ENCODE data around the gene CLDN9.

CLDN9 gene

GRCh38 chr16:2992383-2993081, 20.2 kb upstream of the CLDN9 start:
- no peak for DNase-seq (ENCODE audit: low read depth in 2 of 2)

- no peak for DNase-seq (ENCODE audit: low read depth in 2 of 2)
These were observed 16.4 kb upstream of the CLDN9 start for GRCh38 chr16:2996298-2996697.

- DNase-seq (ENCODE audit: low read depth in 2 of 2), result no peak
These were observed 12.8 kb upstream of the CLDN9 start for GRCh38 chr16:2999929-3000328.

- DNase-seq (ENCODE audit: low read depth in 2 of 2), result no peak
These were observed 12.2 kb upstream of the CLDN9 start for GRCh38 chr16:3000540-3000939.

- DNase-seq (ENCODE audit: low read depth in 2 of 2), result no peak
These were observed 11.4 kb upstream of the CLDN9 start for GRCh38 chr16:3001316-3001715.

GRCh38 chr16:3003582-3004270, 9.0 kb upstream of the CLDN9 start:
- peak; percentile 92 to 93 for DNase-seq (ENCODE audit: low read depth in 2 of 2)

- DNase-seq (ENCODE audit: low read depth in 2 of 2), result no peak
These were observed 8.4 kb upstream of the CLDN9 start for GRCh38 chr16:3004319-3004718.

- DNase-seq (ENCODE audit: low read depth in 2 of 2), result no peak
These were observed 7.9 kb upstream of the CLDN9 start for GRCh38 chr16:3004781-3005284.

- DNase-seq (ENCODE audit: low read depth in 2 of 2), result no peak
These were observed 5.4 kb upstream of the CLDN9 start for GRCh38 chr16:3007059-3007956.

GRCh38 chr16:3007957-3008689, 4.6 kb upstream of the CLDN9 start:
- no peak for DNase-seq (ENCODE audit: low read depth in 2 of 2)

- no peak for DNase-seq (ENCODE audit: low read depth in 2 of 2)
These were observed 4.1 kb upstream of the CLDN9 start for GRCh38 chr16:3008690-3009037.

GRCh38 chr16:3009568-3010390, 2.9 kb upstream of the CLDN9 start:
- DNase-seq (ENCODE audit: low read depth in 2 of 2), result no peak

- DNase-seq (ENCODE audit: low read depth in 2 of 2), result no peak
These were observed 2.2 kb upstream of the CLDN9 start for GRCh38 chr16:3010510-3010909.

- DNase-seq (ENCODE audit: low read depth in 2 of 2), result no peak
These were observed 477 bp upstream of the CLDN9 start for GRCh38 chr16:3012246-3012645.

GRCh38 chr16:3013491-3013951, 798 bp downstream of the CLDN9 start:
- no peak for DNase-seq (ENCODE audit: low read depth in 2 of 2)

- no peak for DNase-seq (ENCODE audit: low read depth in 2 of 2)
These were observed 1.4 kb downstream of the CLDN9 start for GRCh38 chr16:3013998-3014690.

- DNase-seq (ENCODE audit: low read depth in 2 of 2), result no peak
These were observed 2.2 kb downstream of the CLDN9 start for GRCh38 chr16:3014971-3015370.

- no peak for DNase-seq (ENCODE audit: low read depth in 2 of 2)
These were observed 3.3 kb downstream of the CLDN9 start for GRCh38 chr16:3015865-3016521.

- DNase-seq (ENCODE audit: low read depth in 2 of 2), result no peak
These were observed 4.6 kb downstream of the CLDN9 start for GRCh38 chr16:3017344-3017743.

Measured in stimulated activated CD8-positive, alpha-beta memory T cell treated with anti-CD3 and anti-CD28 coated beads, Interleukin-15, amount 100 ng/mL, for 4 hours (primary cell).